Stimulated activated CD4-positive, alpha-beta T cell treated with anti-CD3 and anti-CD28 coated beads, Interleukin-4, amount 100 ng/mL, for 24 hours (primary cell): Measurements from ENCODE around the gene FGG.
"Not testable (repeated sequence)": the region's sequence is repeated elsewhere in the genome, so short reads cannot be mapped to it uniquely, and the experiment has no call there.

Experiments
- DNase-seq: peaks from one replicate; pipeline ENCODE4 v3.0.0-alpha.2; 2020

The FGG gene

DNA sequence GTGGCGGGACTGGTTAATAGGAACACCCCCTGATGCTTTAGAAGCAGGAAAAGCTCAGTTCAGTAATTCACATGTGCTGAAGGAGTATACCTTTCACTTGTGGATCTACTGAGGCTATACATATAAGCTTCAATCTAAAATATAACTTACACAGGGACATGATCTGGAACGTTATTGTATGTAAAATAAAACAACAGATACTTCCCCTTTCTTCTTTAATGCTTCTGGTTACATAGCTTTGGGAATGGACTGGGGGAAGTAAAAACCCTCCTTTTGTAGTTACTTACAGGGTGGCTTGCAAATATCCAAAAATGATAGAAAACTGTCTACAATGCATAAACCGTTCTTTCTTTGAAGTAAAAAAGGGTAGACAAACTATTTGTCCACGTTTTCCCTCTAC, 1.9 kb downstream of the FGG start:
- DNase-seq, result no peak

GRCh38 chr4:154609532-154609931, 2.9 kb downstream of the FGG start:
- DNase-seq, result no peak

DNA sequence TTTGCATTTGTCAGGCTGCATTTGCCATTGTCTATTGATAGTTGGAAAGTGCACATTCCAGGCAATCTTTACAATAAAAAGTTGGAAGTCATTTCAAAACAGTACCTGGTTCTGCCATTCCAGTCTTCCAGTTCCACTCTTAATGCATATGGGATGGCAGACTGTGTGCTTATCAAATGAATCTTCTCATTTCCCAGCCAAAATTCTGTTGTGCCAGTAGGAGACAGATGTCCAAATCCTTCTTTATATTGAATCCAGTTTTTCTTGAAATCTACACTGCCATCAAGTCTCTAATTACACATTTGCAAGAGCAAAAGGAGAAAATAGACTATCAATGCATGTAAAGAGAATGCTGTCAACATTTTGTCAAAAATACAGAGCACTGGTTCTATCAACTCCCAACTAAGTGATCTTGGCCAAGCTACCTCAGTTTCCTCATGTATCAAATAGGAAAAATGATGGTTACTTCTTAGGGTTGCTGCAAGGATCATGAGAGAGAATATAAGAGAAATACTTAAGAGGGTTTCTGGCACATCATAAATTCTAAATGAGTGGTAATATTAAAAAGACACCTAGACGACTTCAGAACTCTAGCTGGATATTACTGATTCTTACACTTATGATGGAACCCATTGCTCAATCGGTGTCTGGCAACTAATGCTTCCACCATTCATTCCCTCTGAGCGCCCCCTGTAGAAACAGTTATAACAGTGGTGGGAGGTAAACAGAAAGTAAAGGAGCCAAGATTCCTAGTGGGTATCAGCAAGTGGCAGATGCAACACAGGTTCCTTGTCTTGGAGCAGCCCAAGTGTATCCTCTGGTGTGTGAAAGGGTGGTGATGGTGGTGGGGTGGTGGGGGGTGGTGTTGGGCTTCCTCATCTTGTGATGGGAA, 3.8 kb downstream of the FGG start:
- no peak for DNase-seq

DNA sequence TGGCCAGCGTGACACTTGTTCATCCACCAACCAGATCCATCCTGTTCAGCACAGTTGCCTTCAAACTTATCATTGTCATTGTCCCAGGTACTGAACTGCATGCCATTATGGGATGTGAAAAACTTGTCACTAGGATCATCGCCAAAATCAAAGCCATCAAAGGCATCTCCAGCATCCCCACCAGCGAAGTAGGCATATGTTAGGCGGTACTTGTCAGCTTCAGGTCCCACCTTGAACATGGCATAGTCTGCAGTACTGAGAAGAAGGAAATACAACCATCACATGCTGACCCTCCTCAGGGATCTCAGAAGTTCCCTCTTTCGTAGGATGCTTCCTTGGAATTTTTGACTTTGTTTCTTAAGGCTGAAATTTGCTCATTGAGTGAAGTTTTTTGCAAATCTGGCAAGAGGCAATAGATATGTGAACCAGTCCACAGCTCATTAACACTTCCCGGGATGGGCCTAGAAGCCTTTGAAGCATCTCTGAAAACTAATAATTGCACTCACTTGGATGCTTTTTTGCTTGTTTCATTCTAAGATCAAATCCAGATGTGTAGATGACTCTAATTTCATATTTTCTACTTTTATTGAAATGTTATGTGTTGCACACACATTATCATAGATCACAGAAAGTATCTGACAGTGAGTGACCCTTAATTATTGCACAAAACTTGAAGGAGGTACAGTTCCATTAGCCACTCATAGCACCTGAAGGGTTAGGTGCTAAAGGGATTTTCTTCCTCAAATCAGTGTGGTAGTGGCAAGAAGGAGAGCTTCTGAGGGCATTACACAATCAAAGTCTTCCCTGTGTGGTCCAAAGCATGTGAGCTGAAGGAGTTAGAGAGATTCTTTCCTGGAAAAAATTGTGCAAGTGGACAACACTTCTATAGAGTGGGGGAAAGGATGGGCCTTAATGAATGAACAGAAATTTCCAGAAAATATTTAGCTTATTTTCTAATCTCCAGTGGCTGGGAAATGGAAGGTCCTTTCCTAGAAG, 5.4 kb downstream of the FGG start:
- DNase-seq, result no peak

- no peak for DNase-seq
These were observed 7.7 kb downstream of the FGG start for GRCh38 chr4:154604696-154605200.

- no peak for DNase-seq
These were observed 9.2 kb downstream of the FGG start for GRCh38 chr4:154603033-154603943.

DNA sequence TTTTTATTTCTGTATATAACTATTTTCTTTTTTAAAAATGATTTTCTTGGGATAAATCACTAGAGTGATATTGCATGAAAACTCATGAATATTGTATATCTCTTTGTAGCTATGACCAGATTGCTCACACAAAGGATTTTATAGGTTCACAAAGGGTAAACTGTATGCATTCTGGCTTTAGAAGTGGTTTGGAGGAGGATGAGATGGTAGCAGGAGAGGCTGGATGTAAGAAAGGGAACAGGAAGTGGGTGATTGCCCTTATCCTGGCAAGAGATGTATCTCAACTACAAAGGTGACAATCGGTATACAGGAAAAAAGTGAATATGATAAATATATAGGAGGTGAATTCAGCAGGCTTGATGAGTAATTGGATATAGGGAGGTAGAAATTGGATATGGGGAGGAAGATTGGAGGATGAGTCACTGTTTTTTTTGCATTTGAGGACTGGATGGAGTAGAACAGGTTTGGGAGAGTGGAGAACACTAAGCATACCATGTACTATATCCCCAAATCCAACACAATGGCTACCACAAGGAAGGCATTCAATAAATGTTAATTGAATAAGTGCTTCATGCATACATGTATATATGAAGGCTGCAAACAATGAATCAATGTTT, 9.9 kb downstream of the FGG start:
- DNase-seq, result no peak

DNA sequence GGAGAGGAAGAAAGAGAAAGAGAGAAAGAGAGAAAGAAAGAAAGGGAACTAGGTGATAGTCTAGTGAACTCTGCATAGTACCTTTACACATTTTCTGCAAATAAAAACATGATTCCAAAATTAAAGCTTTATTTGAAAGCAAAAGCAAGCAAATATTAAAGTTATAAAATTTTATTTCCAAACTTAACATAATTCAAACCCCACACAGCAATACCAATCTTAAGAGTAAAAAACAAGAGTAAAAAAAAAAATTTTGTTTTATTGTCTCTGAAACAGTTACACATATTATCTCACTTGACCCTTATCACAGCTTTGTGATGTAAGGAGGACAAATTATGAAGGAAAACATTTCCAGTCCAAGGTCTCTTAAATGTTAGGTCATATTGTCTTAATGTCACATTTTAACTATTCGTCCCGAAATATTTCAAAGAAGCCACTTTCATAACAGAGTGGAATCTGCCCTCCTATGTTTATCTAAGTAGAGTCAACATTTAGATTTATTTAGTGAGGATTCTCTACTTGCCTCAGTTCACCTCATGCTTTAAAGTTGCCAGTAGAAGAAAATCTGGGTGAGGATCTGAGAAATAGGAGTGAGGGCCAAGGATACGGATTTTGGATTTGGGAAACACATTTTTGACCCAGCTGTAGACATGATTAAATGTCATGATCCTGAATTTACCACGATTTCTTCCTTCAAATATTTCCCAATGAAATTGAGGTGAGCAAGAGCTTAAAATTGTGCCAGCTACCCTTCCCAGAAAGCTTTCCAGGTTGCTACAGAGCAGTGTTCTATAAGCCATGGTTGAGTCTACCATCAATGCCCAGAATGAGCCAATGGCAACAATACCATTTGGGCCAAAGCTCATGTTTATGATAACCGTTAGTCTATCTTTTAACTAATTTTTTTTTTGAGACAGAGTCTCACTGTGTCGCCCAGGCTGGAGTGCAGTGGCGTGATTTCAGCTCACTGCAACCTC, 14.4 kb downstream of the FGG start:
- no peak for DNase-seq

DNA sequence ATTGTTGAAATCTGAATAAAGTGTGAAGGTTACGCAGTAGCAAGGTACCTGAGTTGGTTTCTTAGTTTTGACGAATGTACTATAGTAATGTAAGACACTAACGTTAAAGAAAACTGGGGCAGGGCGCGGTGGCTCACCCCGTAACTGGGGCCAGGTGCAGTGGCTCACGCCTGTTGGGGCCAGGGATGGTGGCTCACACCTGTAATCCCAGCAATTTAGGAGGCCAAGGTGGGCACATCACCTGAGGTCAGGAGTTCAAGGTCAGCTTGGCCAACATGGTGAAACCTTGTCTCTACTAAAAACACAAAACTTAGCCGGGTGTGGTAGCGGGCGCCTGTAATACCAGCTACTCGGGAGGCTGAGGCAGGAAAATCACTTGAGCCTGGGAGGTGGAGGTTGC, 15.2 kb downstream of the FGG start:
- DNase-seq, result not testable (repeated sequence)

GRCh38 chr4:154595807-154596206, 16.6 kb downstream of the FGG start:
- no peak for DNase-seq

DNA sequence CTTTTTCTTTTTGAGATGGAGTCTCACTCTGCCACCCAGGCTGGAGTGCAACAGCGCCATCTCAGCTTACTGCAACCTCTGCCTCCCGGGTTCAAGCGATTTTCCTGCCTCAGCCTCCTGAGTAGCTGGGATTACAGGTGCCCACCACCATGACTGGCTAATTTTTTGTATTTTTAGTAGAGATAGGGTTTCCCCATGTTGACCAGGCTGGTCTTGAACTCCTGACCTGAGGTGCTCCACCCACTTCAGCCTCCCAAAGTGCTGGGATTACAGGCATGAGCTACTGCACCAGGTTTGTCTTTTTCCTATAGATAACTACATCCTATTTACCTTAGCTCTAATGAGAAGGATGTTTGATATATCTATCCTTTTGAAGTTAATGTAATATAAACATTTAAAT, 18.1 kb downstream of the FGG start:
- not testable (repeated sequence) for DNase-seq

- no peak for DNase-seq
These were observed 18.6 kb downstream of the FGG start for GRCh38 chr4:154593868-154594267.

DNA sequence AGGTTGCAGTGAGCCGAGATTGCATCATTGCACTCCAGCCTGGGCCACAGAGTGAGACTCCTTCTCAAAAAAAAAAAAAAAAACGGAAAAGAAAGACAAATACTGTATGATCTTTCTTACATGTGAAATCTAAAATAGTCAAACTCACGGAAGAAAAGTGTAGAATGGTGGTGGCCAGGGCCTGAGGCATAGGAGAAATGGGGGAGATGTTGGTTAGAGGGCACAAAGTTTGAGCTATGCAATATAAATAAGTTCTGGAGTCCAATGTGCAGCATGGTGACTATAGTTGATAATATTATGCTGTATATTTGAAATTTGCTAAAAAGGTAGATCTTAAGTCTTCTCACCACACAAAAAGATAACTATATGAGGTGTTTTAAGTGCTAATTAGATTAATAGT, 20.6 kb downstream of the FGG start:
- DNase-seq, result no peak

DNA sequence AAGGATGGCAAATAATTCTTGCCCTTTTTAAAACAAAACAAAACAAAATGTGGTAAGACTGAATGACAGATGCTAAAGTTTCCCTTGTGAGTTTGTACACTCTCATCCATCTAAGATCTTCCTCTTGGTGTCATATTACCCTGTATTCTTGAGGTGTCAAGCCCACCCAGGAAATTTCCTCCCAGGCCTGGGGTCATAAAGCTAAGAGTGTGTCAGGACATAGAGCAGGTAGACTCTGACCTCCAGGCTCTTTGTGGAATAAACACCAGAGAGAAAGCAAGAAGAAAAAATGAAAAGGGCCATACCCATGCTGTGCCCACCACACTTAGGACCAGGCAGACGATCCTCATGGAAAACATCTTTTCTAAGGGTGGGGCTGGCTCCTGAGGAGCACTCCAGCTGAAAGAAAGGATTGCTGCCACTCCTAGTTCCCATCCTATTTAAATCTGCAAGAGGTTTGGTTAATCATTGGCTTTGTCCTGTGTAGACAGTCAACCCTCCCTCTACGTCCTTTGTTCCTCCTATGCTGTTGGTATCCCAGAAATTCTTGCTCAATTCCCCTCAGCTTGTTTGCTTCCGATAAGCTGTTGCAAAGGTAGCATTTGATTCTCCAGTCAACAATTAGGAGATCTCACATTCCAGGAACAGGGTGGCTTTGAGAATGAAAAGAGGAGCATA, 22.0 kb downstream of the FGG start, which contains the start of gene FGA:
Gene FGA (minus strand): TSS at position 414 of the 678 bp plus-strand sequence. CDS start 55 bp downstream, at position 359.
- DNase-seq, result no peak

DNA sequence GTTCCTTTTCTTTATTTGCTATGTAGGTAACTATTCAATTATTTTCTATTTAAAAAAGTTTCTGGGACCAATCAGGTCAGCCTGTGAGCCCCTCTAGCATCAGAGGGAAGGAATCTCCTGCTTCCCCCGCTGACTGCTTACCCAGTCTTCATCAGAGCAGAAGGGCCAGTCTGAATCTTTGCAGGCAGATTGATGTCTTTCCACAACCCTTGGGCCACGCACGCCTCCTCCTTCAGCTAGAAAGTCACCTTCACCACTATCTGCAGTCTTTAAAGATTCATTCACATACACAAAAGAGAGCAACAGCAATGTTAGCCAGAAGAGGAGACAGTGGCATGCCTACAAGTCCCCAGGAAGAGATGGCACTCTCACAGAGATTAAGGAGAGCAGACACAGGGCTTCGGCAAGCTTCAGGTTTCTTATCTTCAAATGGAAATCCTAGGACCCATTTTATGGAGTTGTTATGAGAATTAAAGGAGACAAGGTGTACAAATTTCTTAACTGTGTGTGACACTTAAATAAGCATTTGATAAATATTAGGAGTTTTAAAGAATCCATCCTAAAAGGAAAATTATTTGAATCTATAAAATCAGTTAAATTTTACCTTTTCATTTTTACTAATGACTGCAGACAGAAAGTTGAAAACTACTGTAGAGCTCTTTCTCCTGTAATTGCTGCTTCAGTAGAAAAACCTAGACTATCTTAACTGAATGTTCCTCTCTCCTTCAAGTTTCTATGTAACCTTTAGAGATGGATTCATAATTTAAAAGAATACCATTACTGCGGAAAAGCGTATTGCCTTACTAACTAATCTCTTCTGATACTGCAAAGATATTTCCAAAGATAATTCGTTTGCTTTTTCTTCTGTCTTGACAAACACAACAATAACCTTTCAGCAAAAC, 22.9 kb downstream of the FGG start:
- no peak for DNase-seq

GRCh38 chr4:154588198-154588597, 24.3 kb downstream of the FGG start:
- DNase-seq, result no peak

DNA sequence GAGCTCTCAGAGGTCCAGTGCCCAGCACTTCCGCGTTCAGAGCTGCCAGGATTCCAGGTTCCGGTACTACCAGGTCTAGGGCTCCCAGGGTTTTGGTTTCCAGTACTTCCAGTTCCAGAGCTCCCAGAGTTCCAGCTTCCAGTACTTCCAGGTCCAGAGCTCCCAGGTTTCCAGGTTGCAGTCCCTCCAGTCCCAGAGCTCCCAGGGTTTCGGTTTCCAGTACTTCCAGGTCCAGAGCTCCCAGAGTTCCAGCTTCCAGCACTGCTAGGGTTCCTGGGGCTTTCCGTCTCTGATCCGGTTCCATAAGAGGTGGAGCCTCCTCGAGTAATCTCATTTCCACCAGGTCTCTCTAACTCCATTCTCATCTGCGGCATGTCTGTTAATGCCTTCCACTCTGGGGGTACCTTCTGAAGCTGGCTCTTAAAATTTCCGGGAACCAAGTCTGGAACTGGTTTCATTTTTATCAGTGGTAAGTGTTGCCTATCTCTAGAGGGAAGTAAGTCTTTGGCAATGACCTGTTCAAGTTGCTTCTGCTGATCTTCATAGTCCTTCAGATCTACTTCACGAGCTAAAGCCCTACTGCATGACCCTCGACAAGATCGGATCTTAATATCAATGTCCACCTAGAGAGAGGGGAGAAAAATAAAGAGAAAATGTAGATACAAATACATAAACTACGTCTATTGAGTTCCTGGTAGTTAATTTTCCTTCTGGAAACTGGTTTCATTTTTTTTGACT, 26.0 kb downstream of the FGG start:
- no peak for DNase-seq
